SJCRH30 (cell line): ENCODE data around the gene TRAP1. TPM values are rescaled to one million over a fixed set of nuclear protein-coding genes. Genes with fewer than 3 reads are reported as not detected.
"Not testable (repeated sequence)": the region's sequence is repeated elsewhere in the genome, so short reads cannot be mapped to it uniquely, and the experiment has no call there.

Source experiments
- DNase-seq, 2 experiments: peaks; one replicate each; pipeline ENCODE4 v3.0.0-alpha.2; 2015 to 2020
- H3K27ac ChIP-seq: fragments of 250-450 bp; sonication (Bioruptor Pico); 2 replicates; pipeline ENCODE4 v1.5.1; 2020; ENCODE audit warnings: mild to moderate bottlenecking, moderate library complexity
- H3K27me3 ChIP-seq: fragments of 250-450 bp; sonication (Bioruptor Pico); 2 replicates; pipeline ENCODE4 v1.5.1; 2020; ENCODE audit warnings: mild to moderate bottlenecking, moderate library complexity
- H3K36me3 ChIP-seq: fragments of 250-450 bp; sonication (Bioruptor Pico); 2 replicates; pipeline ENCODE4 v1.5.1; 2020; ENCODE audit warnings: mild to moderate bottlenecking, moderate library complexity
- H3K4me1 ChIP-seq: fragments of 250-450 bp; sonication (Bioruptor Pico); 2 replicates; pipeline ENCODE4 v1.5.1; 2020; ENCODE audit warnings: mild to moderate bottlenecking, moderate library complexity
- H3K4me3 ChIP-seq: fragments of 250-450 bp; sonication (Bioruptor Pico); 2 replicates; pipeline ENCODE4 v1.5.1; 2020; ENCODE audit warnings: mild to moderate bottlenecking, moderate library complexity
- H3K9me3 ChIP-seq: fragments of 250-450 bp; sonication (Bioruptor Pico); replicated peaks from 2 replicates; pipeline ENCODE4 v1.5.1; 2020; ENCODE audit warnings: mild to moderate bottlenecking, moderate library complexity
- total RNA-seq: library from RNA; depleted of rRNA; stranded (reverse); fragments of >200 nt; shearing (Covaris generic); gene quantifications from 2 replicates; pipeline ENCODE4 v1.2.3, GENCODE V29; 2014; rRNA removed

TRAP1 gene
- total RNA-seq, 1 experiment from 2014 or later = 71.0 TPM

GRCh38 chr16:3612510-3613466, 104.5 kb downstream of the TRAP1 start:
- DNase-seq = no peak
- H3K4me1 ChIP-seq = no peaks in the 10 kb centered on the region; the same call in 1 of the 2 replicates
- no peaks in the 10 kb centered on the region for H3K27me3 ChIP-seq
- no peak overlapping the region for H3K27ac ChIP-seq
- peak overlapping the region; percentile 81 for H3K4me3 ChIP-seq
- H3K36me3 ChIP-seq = no peaks in the 10 kb centered on the region
- no peaks in the 10 kb centered on the region for H3K9me3 ChIP-seq

GRCh38 chr16:3611146-3611975, 106.0 kb downstream of the TRAP1 start, which contains the start of gene SLX4:
SLX4 (minus strand) TSS chr16:3611606; CDS start chr16:3608964, 2,642 bp downstream.
- peak within 1 kb of the TSS; percentile 81 for H3K4me3 ChIP-seq
- no peaks in the 10 kb centered on the region; the same call in 1 of the 2 replicates for H3K4me1 ChIP-seq
- DNase-seq = peak; percentile 84 to 92
- H3K27ac ChIP-seq = peak within 1 kb of the TSS; percentile 25; the same call in 1 of the 2 replicates
- no peaks in the 10 kb centered on the region for H3K9me3 ChIP-seq
- H3K36me3 ChIP-seq = no peaks in the 10 kb centered on the region
- no peaks in the 10 kb centered on the region for H3K27me3 ChIP-seq

- Histone ChIP-seq H3K27me3 (no peaks in the 10 kb centered on the region), H3K36me3 (no peaks in the 10 kb centered on the region), H3K4me3 (peak overlapping the region; percentile 81), H3K27ac (no peak overlapping the region; the same call in 1 of the 2 replicates), H3K4me1 (no peaks in the 10 kb centered on the region; the same call in 1 of the 2 replicates), H3K9me3 (no peaks in the 10 kb centered on the region)
- no peak for DNase-seq
Measured at GRCh38 chr16:3610698-3611145, 106.6 kb downstream of the TRAP1 start.

- H3K36me3 ChIP-seq = no peaks in the 10 kb centered on the region
- no peak for DNase-seq
- no peaks in the 10 kb centered on the region for H3K27me3 ChIP-seq
- no peak overlapping the region for H3K27ac ChIP-seq
- H3K4me1 ChIP-seq = no peaks in the 10 kb centered on the region; the same call in 1 of the 2 replicates
- H3K9me3 ChIP-seq = no peaks in the 10 kb centered on the region
- H3K4me3 ChIP-seq = peak overlapping the region; percentile 81; the same call in 1 of the 2 replicates
Measured at GRCh38 chr16:3609895-3610697, 107.2 kb downstream of the TRAP1 start.

GRCh38 chr16:3608976-3609375, 108.3 kb downstream of the TRAP1 start:
- not testable (repeated sequence) for H3K27ac ChIP-seq, H3K36me3 ChIP-seq, H3K9me3 ChIP-seq, DNase-seq, H3K4me1 ChIP-seq, H3K27me3 ChIP-seq, H3K4me3 ChIP-seq

- Histone ChIP-seq H3K4me1 (no peaks in the 10 kb centered on the region; the same call in 1 of the 2 replicates), H3K9me3 (no peaks in the 10 kb centered on the region), H3K36me3 (peaks cover 6% of the 10 kb centered on the region), H3K27me3 (no peaks in the 10 kb centered on the region), H3K27ac (no peak overlapping the region), H3K4me3 (no peak overlapping the region)
- no peak for DNase-seq
Measured at GRCh38 chr16:3608069-3608468, 109.3 kb downstream of the TRAP1 start.

Other genes starting within 250 kb of the TRAP1 start
- not detected in 2 replicates for gene C16orf90, start 222.0 kb downstream of the TRAP1 start, total RNA-seq
- gene CLUAP1, start 216.5 kb downstream of the TRAP1 start, total RNA-seq = 5.2 and 7.1 TPM in 2 replicates
- 0.02 and 0.05 TPM in 2 replicates for gene NLRC3, start 140.1 kb downstream of the TRAP1 start, total RNA-seq
- gene SLX4, start 105.9 kb downstream of the TRAP1 start, total RNA-seq = 6.5 and 7.6 TPM in 2 replicates
- 17.4 and 19.3 TPM in 2 replicates for gene DNASE1, start 62.8 kb downstream of the TRAP1 start, total RNA-seq
- 18.8 and 23.3 TPM in 2 replicates for gene CREBBP, start 163.2 kb upstream of the TRAP1 start, total RNA-seq